GM19468 (cell line): ENCODE data around the gene TUBGCP5.
"Not testable (repeated sequence)": the region's sequence is repeated elsewhere in the genome, so short reads cannot be mapped to it uniquely, and the experiment has no call there.

ENCODE experiments used
- ATAC-seq: cut with Tn5 transposase; IDR thresholded peaks from one replicate; pipeline ENCODE4 v1.9.1; 2021; ENCODE audit warnings: mild to moderate bottlenecking, moderate library complexity, moderate number of reproducible peaks; ENCODE audit not compliant: unreplicated experiment; ENCODE audit errors: extremely low read depth

TUBGCP5 gene

GRCh38 chr15:23039143-23039916 lies at the start of gene TUBGCP5:
Gene TUBGCP5 (minus strand): TSS chr15:23039569. CDS start chr15:23039543, 26 bp downstream.
- ATAC-seq: peak; percentile 92

GRCh38 chr15:23083115-23083514 lies 43.7 kb upstream of the TUBGCP5 start:
- ATAC-seq: no peak

- not testable (repeated sequence) for ATAC-seq
Measured at GRCh38 chr15:23081996-23082737, 42.8 kb upstream of the TUBGCP5 start.

- ATAC-seq: no peak
Measured at GRCh38 chr15:23081271-23081670, 41.9 kb upstream of the TUBGCP5 start.

- ATAC-seq: no peak
Measured at GRCh38 chr15:23079766-23080165, 40.4 kb upstream of the TUBGCP5 start.

DNA sequence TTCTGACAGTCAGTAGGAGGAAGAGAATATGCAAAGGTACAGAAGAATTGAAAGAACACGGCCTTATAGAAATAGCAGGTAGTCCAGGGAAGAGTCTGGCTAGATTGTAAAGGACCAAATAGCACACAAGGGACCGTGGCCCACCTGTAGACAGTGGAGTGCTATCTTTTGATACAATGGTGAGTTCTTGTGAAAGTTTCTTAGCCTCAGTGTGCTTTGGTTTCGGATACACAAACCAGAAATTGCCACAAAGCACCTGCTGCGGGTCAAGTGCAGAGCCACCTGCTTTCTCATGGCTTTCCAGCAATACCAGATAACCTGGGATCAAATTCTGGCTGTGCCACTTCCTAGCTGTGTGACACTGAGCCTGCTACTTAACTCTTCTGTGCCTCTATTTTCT lies 36.6 kb upstream of the TUBGCP5 start:
- no peak for ATAC-seq

DNA sequence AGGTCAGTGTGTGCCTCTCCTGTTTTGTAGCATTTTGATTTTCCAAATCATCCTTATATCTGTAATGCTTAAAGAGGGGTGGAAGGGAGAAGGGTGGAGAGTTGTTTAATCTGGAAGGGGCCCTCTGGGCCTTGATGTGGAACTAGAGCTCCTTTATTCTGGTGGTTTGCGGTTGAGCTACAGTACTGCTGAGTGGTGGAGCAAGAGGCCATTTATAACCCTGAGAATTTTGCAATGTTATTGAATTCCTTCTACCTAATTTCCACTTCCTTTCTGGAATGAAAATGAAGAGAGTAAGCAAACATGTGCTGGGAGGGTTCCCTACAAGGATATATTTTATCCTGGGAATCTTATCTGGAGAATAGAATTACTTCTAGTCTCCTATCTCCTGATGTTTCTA lies 35.3 kb upstream of the TUBGCP5 start:
- no peak for ATAC-seq

DNA sequence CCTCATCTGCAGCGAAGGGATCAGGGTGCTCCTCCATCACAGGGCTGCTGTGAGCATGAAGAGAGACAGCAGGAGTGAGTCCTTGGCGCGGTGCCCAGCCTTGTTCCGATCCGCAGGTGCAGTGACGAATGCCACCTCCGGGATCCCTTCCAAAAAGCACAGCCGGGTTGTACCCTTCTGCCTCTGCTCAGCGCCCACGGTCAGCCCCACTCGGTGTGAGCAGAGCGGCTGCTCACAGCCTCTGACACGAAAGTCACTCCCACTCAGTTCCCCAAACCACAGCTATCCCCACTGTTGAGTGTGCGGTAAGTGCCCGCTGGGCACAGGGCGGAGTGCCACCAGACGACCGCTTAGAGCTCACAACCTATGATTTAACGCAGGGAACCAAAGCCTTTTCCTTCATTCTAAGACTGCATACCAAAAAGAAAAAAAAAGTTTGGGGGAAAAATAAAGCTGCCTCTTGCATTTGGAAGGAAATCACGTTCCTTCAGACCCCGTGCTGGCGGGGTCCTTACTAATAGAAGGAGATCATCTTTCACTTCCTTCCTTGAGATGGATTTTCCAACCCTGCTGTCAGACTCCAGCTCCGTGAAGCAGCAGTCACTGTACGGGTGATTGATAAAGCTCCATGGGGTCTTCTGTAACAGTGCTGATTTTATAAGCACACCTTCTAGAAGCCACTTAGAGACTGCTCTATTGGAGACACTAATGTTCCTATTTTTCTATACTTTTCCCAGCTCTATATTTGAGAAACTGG lies 34.7 kb upstream of the TUBGCP5 start:
- ATAC-seq: no peak

DNA sequence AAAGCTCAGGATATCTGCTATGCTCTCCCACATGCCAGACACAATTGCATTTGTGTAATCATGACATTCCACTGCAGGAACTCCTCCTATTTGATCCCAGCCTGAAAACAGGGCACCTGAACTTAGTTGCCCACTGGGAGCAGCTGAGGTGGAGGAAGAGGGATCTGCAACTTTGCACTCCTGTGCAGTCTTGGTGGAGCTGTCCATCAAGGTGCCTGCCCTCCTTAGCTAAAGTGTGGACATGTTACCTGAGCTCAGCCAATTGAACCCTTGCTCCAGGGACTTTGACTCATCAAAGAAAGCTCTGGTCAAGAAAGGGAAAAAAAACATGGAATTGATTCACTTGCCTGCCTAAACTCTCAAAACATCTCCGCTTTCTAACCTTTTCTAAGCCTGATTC lies 33.3 kb upstream of the TUBGCP5 start:
- ATAC-seq: no peak

- no peak for ATAC-seq
Measured at GRCh38 chr15:23069496-23070166, 30.3 kb upstream of the TUBGCP5 start.

DNA sequence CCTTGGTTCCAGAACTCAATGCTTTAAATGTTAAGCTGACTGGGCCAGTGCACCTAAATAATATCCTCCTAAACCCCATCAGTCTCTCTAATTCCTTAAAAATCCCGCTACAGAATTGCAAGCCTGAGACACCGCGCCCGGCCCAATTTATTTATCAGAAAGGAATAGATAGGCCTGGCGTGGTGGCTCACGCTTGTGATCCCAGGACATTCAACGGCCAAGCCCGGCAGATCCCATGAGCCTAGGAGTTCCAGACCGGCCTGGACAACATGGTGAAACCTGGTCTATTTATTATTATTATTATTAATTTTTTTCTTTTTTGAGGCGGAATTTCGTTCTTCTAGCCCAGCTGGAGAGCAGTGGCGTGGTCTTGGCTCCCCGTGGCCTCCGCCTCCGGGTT lies 28.0 kb upstream of the TUBGCP5 start:
- no peak for ATAC-seq

GRCh38 chr15:23065836-23066235 lies 26.5 kb upstream of the TUBGCP5 start:
- no peak for ATAC-seq

- ATAC-seq: no peak
Measured at GRCh38 chr15:23064156-23064555, 24.8 kb upstream of the TUBGCP5 start.

DNA sequence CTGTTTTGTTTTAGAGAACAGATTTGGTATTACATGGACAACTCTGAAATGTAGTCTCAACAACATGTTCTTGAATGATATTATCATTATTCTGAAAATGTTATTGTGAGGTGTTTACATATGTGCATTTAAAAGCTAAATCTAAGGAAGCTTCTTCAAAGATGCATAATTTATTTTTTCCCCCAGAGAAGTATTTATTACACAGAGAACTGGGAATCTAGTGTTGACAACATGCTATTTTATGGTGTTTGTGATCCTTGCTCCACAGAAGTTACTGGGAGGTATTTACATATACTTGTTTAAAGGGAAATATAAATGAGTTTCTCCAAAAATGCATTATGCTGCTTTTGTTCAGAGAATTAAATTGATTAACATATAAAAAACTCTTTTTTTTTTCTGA lies 18.3 kb upstream of the TUBGCP5 start:
- ATAC-seq: no peak

- no peak for ATAC-seq
Measured at GRCh38 chr15:23055316-23055715, 15.9 kb upstream of the TUBGCP5 start.

GRCh38 chr15:23052522-23052921 lies 13.2 kb upstream of the TUBGCP5 start:
- ATAC-seq: no peak

DNA sequence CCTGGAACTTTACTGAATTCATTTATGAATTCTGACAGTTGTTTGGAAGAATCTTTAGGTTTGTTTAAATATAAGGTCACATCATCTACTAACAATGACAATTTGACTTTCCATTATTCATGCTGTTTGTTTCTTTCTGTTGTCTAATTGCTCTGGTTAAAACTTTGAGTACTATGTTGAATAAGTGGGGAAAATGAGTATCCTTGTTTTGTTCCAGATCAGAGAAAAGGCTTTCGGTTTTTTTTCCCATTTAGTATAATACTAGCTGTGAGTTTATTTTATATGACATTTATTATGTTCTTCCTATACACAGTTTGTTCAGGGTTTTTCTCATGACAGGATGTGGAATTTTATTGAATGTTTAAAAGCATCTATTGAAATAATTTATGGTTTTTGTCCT lies 11.3 kb upstream of the TUBGCP5 start:
- ATAC-seq: no peak

GRCh38 chr15:23049984-23050628 lies 10.7 kb upstream of the TUBGCP5 start:
- no peak for ATAC-seq

DNA sequence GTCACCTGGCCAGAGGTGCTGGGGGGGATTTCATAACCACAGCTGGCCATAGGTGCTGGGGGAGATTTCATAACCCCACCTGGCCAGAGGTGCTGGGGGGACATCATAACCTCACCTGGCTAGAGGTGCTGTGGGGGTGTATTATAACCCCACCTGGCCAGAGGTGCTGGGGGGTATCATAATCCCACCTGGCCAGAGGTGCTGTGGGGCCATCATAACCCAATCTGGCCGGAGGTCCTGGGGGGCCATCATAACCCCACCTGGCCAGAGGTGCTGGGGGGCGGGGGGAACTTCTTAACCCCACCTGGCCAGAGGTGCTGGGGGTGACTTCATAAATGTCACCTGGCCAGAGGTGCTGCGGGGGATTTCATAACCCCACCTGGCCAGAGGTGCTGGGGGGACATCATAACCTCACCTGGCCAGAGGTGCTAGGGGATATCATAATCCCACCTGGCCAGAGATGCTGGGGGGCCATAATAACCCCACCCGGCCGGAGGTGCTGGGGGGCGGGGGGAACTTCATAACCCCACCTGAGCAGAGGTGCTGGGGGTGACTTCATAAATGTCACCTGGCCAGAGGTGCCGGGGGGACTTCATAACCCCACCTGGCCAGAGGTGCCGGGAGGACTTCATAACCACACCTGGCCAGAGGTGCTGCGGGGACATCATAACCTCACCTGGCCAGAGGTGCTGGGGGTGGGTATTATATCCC lies 9.4 kb upstream of the TUBGCP5 start:
- not testable (repeated sequence) for ATAC-seq
